Neural progenitor cell (in vitro differentiated cells): Measurements from ENCODE around the gene P3H4. TPM values are rescaled to one million over a fixed set of nuclear protein-coding genes. Genes with fewer than 3 reads are reported as not detected.
"Not testable (repeated sequence)": the region's sequence is repeated elsewhere in the genome, so short reads cannot be mapped to it uniquely, and the experiment has no call there.

Source experiments
- DNase-seq: peaks from one replicate; pipeline ENCODE4 v3.0.0-alpha.2; 2016; ENCODE audit warnings: low spot score
- H2AFZ ChIP-seq: fragments of 200-600 bp; sonication (generic); replicated peaks from 2 replicates; pipeline ENCODE4 v1.6.1; 2016; ENCODE audit warnings: antibody characterized with exemption
- H3F3A ChIP-seq: fragments of 200-600 bp; sonication (generic); 2 replicates; pipeline ENCODE4 v1.6.1; 2016; ENCODE audit warnings: antibody characterized with exemption, low read depth
- H3K27ac ChIP-seq: fragments of 200-600 bp; sonication (generic); 2 replicates; pipeline ENCODE4 v1.5.1; 2016; ENCODE audit warnings: mild to moderate bottlenecking
- H3K27me3 ChIP-seq: fragments of 200-600 bp; sonication (generic); 2 replicates; pipeline ENCODE4 v1.6.1; 2016; ENCODE audit warnings: mild to moderate bottlenecking, moderate library complexity
- H3K36me3 ChIP-seq: fragments of 200-600 bp; sonication (generic); 2 replicates; pipeline ENCODE4 v1.5.1; 2016
- H3K4me1 ChIP-seq: fragments of 200-600 bp; sonication (generic); 2 replicates; pipeline ENCODE4 v1.6.1; 2016; ENCODE audit warnings: mixed run types
- H3K4me2 ChIP-seq: fragments of 200-600 bp; sonication (generic); 2 replicates; pipeline ENCODE4 v1.6.1; 2016
- H3K4me3 ChIP-seq: fragments of 200-600 bp; sonication (generic); 2 replicates; pipeline ENCODE4 v1.5.1; 2016
- H3K79me2 ChIP-seq: fragments of 200-600 bp; sonication (generic); 2 replicates; pipeline ENCODE4 v1.6.1; 2016; ENCODE audit warnings: low read depth
- H3K9ac ChIP-seq: fragments of 200-600 bp; sonication (generic); 2 replicates; pipeline ENCODE4 v1.6.1; 2016
- H3K9me3 ChIP-seq: fragments of 200-600 bp; sonication (generic); 2 replicates; pipeline ENCODE4 v1.5.1; 2016; ENCODE audit warnings: low read depth
- H4K20me1 ChIP-seq: fragments of 200-600 bp; sonication (generic); 2 replicates; pipeline ENCODE4 v1.6.1; 2016; ENCODE audit warnings: low read depth
- H3K27ac Mint-ChIP-seq: 3 replicates; pipeline ENCODE4 v1.8.0; 2021; ENCODE audit warnings: mixed read lengths
- H3K27me3 Mint-ChIP-seq: 2 replicates; pipeline ENCODE4 v1.8.0; 2022; ENCODE audit warnings: low read depth, mild to moderate bottlenecking, inconsistent platforms, moderate library complexity, mixed read lengths; ENCODE audit not compliant: insufficient read depth
- H3K36me3 Mint-ChIP-seq: 3 replicates; pipeline ENCODE4 v1.8.0; 2021; ENCODE audit warnings: mixed read lengths
- H3K4me1 Mint-ChIP-seq: 3 replicates; pipeline ENCODE4 v1.8.0; 2021; ENCODE audit warnings: mixed read lengths
- H3K4me3 Mint-ChIP-seq: 3 replicates; pipeline ENCODE4 v1.8.0; 2021; ENCODE audit warnings: mild to moderate bottlenecking, moderate library complexity, mixed read lengths
- H3K9me3 Mint-ChIP-seq: 3 replicates; pipeline ENCODE4 v1.8.0; 2020; ENCODE audit warnings: mixed read lengths
- CTCF ChIP-seq: fragments of 200-600 bp; sonication (generic); IDR thresholded peaks from 2 replicates; pipeline ENCODE4 v1.5.1; 2017; ENCODE audit warnings: antibody characterized with exemption, mild to moderate bottlenecking
- EZH2 ChIP-seq: fragments of 200-600 bp; sonication (generic); IDR thresholded peaks from 2 replicates; pipeline ENCODE4 v1.6.1; 2017; ENCODE audit warnings: antibody characterized with exemption, mild to moderate bottlenecking, moderate library complexity
- EZH2phosphoT487 ChIP-seq: fragments of 200-600 bp; sonication (generic); IDR thresholded peaks from 2 replicates; pipeline ENCODE4 v1.6.1; 2017; ENCODE audit warnings: antibody characterized with exemption
- total RNA-seq: library from RNA; depleted of rRNA; stranded (reverse); fragments of >200 nt; gene quantifications from 2 replicates; pipeline ENCODE4 v1.2.3, GENCODE V29; 2015; ENCODE audit warnings: low replicate concordance

Gene P3H4
- total RNA-seq, 1 donor from 2014 or later: 18.7 TPM

- Mint-ChIP-seq H3K27ac (no peak overlapping the region), H3K9me3 (no peaks in the 10 kb centered on the region), H3K4me1 (peaks cover 12% of the 10 kb centered on the region), H3K36me3 (peaks cover 27% of the 10 kb centered on the region), H3K4me3 (peak overlapping the region; percentile 93), H3K27me3 (peaks cover 3% of the 10 kb centered on the region)
- peaks cover 18% of the 10 kb centered on the region for H3K79me2 ChIP-seq
- peaks cover 7% of the 10 kb centered on the region for H3K4me1 ChIP-seq
- TF ChIP-seq EZH2phosphoT487 (no peak), CTCF (no peak), EZH2 (no peak)
- H4K20me1 ChIP-seq: peaks cover 17% of the 10 kb centered on the region
- H3K4me2 ChIP-seq: peak overlapping the region; percentile 99
- peak; percentile 25 for DNase-seq
- H3K9me3 ChIP-seq: no peaks in the 10 kb centered on the region
- no peaks in the 10 kb centered on the region for H3F3A ChIP-seq
- peaks cover 14% of the 10 kb centered on the region for H3K27me3 ChIP-seq
- H3K36me3 ChIP-seq: no peaks in the 10 kb centered on the region
- peak overlapping the region; percentile 98 for H3K4me3 ChIP-seq
- peak overlapping the region; percentile 98 for H2AFZ ChIP-seq
- no peak overlapping the region for H3K27ac ChIP-seq
- H3K9ac ChIP-seq: peak overlapping the region; percentile 73
Measured at GRCh38 chr17:41835214-41835799, 23.6 kb upstream of the P3H4 start.

GRCh38 chr17:41829961-41830360, 18.2 kb upstream of the P3H4 start:
- H3K4me2 ChIP-seq, H3K36me3 ChIP-seq, H3K4me1 ChIP-seq, H3K9ac ChIP-seq, H3K27me3 Mint-ChIP-seq, H3K9me3 ChIP-seq, H3K4me3 Mint-ChIP-seq, H3K27ac Mint-ChIP-seq, H2AFZ ChIP-seq, DNase-seq, H3K27ac ChIP-seq, H3K9me3 Mint-ChIP-seq, H3K4me1 Mint-ChIP-seq, H3K4me3 ChIP-seq, H3F3A ChIP-seq, H3K27me3 ChIP-seq: not testable (repeated sequence)
- H3K36me3 Mint-ChIP-seq: peaks cover 39% of the 10 kb centered on the region
- peaks cover 12% of the 10 kb centered on the region for H3K79me2 ChIP-seq
- H4K20me1 ChIP-seq: peaks cover 12% of the 10 kb centered on the region

- H2AFZ ChIP-seq: no peak overlapping the region
- no peaks in the 10 kb centered on the region for H3K9me3 ChIP-seq
- H3K4me1 ChIP-seq: peaks cover 9% of the 10 kb centered on the region
- peaks cover 17% of the 10 kb centered on the region for H3F3A ChIP-seq
- peaks cover 17% of the 10 kb centered on the region for H4K20me1 ChIP-seq
- no peaks in the 10 kb centered on the region for H3K36me3 ChIP-seq
- no peak overlapping the region for H3K9ac ChIP-seq
- H3K4me1 Mint-ChIP-seq: peaks cover 18% of the 10 kb centered on the region
- TF ChIP-seq EZH2 (no peak), CTCF (no peak), EZH2phosphoT487 (no peak)
- peaks cover 22% of the 10 kb centered on the region for H3K36me3 Mint-ChIP-seq
- no peaks in the 10 kb centered on the region for H3K9me3 Mint-ChIP-seq
- H3K27ac Mint-ChIP-seq: no peak overlapping the region
- no peak overlapping the region for H3K4me3 ChIP-seq
- H3K27me3 ChIP-seq: no peaks in the 10 kb centered on the region
- H3K79me2 ChIP-seq: no peaks in the 10 kb centered on the region
- DNase-seq: no peak
- H3K4me3 Mint-ChIP-seq: no peak overlapping the region
- no peak overlapping the region for H3K27ac ChIP-seq
- no peak overlapping the region for H3K4me2 ChIP-seq
- H3K27me3 Mint-ChIP-seq: peaks cover 8% of the 10 kb centered on the region
Measured at GRCh38 chr17:41825175-41825845, 13.6 kb upstream of the P3H4 start.

GRCh38 chr17:41824086-41824485, 12.3 kb upstream of the P3H4 start:
- Mint-ChIP-seq H3K4me1 (peaks cover 18% of the 10 kb centered on the region), H3K27ac (no peak overlapping the region), H3K27me3 (peaks cover 8% of the 10 kb centered on the region), H3K9me3 (no peaks in the 10 kb centered on the region), H3K36me3 (peaks cover 18% of the 10 kb centered on the region), H3K4me3 (no peak overlapping the region)
- TF ChIP-seq EZH2phosphoT487 (no peak), CTCF (no peak), EZH2 (no peak)
- H4K20me1 ChIP-seq: peaks cover 17% of the 10 kb centered on the region
- H2AFZ ChIP-seq: no peak overlapping the region
- H3K27me3 ChIP-seq: no peaks in the 10 kb centered on the region
- H3K79me2 ChIP-seq: no peaks in the 10 kb centered on the region
- H3K4me1 ChIP-seq: peaks cover 16% of the 10 kb centered on the region
- no peak for DNase-seq
- H3K4me3 ChIP-seq: no peak overlapping the region
- H3K9ac ChIP-seq: no peak overlapping the region
- H3K4me2 ChIP-seq: no peak overlapping the region
- no peaks in the 10 kb centered on the region for H3K36me3 ChIP-seq
- peak overlapping the region; percentile 37 for H3K27ac ChIP-seq
- H3F3A ChIP-seq: peaks cover 17% of the 10 kb centered on the region
- H3K9me3 ChIP-seq: no peaks in the 10 kb centered on the region
